HG03457 (cell line): ENCODE results near the gene ATG7.
"Not testable (repeated sequence)": the region's sequence is repeated elsewhere in the genome, so short reads cannot be mapped to it uniquely, and the experiment has no call there.

Source experiments
- ATAC-seq: cut with Tn5 transposase; IDR thresholded peaks from one replicate; pipeline ENCODE4 v1.9.1; 2021; ENCODE audit warnings: moderate number of reproducible peaks; ENCODE audit not compliant: unreplicated experiment

ATG7 gene

DNA sequence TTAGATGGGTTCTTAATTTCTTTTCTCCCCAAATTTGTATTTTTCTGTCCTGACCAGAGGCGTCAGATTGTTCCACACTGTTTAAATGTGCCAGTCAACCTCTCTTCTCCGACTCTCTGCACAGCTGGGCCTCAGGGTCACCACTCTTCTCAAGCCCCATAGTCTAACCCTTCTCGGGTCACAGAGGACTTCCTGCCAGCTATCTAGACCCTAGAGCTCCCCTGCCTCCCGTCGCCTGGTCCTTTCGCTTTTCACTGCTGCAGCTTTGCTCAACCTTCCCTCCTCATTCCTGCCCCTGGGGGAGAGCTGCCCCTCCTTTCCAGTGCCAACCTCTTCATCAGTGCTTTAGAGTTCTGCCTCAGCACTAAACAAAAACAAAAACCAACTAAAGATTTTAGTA lies 151.7 kb downstream of the ATG7 start:
- no peak for ATAC-seq

DNA sequence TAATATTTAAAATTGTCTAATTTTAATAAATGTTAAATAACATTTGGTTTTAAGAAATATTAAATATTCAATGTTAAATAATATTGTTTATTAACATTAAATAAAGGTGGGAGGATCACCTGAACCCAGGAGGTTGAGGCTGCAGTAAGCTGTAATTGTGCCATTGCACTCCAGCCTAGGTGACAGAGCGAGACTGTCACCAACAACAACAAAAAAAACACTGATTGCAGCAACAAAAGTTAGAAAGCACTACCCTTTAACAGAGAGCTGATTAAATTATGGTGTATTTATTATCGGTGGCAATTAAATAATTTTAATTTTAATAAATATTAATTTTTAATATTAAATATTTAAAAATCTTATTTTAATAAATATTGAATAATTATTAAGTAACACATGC lies 152.1 kb downstream of the ATG7 start:
- ATAC-seq, result no peak

DNA sequence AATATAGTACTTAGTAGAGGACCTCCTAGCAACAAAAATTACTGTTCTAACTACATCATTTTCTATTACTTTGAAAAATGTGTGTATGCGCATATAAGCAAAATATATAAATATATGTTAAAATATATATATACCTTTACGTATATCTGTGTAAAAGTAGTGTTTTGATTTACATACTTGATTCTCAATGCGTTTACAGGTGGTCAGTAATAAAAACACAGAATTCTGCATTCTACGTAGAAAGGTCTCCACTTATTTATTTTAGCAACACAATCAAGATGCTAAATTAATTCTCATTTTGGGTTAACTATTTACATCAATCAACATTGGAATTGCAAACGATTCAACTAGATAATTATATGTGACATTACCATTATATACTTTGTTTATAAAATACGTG lies 158.0 kb downstream of the ATG7 start:
- no peak for ATAC-seq

DNA sequence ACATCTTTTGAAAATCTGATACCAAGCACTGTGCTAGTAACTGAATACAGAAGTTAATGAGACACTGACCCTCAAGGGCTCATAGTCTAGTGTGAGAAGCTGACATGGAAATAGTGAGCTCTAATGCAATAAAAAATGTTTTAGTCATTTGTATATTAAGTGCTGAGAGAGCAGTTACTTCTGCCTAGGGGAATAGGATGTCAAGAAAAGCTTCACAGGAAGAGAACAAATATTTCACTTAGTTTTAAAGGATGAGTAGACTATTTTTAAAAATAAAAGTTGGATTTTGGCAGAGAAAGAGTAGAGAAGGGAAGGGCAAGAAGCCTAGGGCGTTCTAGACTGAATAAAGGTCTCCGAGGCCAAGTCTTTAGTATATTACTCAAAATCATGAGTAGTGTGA lies 158.4 kb downstream of the ATG7 start:
- ATAC-seq, result no peak

DNA sequence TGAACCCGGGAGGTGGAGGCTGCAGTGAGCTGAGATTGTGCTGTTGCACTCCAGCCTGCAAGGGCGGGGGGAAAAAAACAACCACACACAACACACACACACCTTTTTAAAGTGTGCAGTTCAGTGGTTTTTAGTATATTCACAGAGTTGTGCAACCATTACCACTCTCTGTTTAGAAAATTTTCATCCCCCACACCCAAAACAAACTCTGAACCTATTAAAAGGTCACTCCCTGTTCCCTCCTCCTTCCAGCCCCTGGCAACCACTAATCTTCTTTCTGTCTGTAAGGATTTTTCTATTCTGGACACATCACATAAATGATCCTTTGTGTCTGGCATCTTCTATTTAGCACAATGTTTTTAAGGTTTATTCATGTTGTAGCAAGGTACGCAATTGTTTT lies 159.1 kb downstream of the ATG7 start:
- ATAC-seq, result no peak

DNA sequence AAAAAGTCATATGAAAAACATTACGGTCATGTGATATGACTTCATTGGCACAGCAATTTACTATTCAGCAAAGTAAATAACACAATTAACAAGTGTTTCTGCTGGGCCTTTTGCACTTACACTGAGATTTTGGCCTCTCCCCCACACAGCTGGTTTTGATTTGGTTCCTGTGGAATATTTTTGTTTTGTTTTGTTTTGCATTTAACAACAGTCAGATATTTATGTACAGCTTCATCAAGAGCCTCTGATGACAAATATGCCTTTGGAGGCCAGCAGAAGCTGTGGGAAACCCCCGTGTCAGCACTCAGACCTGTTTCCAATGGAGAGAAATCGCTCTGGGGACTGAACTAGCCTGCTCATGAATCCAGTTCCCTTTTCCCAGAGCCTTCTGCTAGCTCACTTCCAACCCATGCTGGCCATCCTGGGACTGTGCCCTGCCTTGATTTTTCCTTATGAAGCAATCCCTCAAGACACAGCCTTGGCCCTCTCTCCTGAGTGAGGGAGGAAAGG lies 161.9 kb downstream of the ATG7 start:
- ATAC-seq, result no peak

DNA sequence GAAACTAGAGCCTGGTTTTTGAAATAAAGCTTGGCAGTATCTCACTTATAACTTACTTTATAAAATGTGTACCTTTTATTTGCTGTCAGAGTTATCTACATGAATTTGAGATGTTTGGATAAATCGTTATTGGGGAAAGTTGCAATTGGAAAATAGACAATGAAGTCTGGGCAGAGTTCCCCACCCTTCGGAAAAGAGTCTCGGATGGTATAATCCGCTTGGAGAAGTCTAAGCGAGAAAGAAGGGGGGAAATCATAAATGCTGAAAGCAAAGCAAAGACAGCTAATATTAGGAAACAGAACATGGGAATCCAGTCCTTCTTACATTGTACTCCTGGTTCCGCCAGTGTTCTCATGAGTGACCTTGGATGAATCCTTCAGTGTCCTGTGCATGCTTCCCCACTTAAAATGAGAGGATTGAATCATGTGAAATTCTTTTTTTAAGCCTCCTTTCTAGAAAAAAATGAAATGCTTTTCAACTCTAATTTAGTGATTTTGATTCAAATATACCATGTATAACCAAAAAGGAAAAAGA lies 162.4 kb downstream of the ATG7 start:
- no peak for ATAC-seq

DNA sequence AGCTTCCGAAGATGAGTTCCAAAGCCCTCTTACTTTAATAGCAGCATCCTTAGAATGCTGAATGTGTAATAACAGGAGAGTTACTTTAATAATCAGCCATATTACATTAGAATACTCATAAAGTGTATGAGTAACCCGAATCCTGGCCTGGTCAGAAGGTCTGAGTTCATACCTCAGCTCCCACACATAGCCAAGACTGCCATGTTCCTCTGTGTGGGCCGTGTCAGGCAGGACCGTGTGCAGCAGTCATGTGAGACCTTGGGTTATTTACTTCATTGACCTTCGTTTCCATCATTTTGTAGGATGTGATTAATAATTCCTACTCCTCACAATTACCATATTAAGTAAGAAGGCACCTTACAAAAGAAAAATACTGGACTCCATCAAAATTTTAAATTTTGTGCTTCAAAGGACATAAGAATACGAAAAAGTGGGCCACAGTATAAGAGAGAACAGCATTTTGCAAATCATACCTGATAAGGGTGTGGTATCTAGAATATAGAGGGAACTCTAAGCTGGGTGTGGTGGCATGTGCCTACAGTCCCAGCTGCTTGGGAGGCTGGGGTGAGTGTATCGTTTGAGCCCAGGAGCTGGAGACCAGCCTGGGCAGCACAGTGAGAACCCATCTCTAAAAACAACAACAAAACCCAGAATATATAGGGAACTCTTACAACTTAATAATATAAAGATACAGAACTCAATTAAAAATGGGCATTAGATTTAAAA lies 163.4 kb downstream of the ATG7 start:
- no peak for ATAC-seq

DNA sequence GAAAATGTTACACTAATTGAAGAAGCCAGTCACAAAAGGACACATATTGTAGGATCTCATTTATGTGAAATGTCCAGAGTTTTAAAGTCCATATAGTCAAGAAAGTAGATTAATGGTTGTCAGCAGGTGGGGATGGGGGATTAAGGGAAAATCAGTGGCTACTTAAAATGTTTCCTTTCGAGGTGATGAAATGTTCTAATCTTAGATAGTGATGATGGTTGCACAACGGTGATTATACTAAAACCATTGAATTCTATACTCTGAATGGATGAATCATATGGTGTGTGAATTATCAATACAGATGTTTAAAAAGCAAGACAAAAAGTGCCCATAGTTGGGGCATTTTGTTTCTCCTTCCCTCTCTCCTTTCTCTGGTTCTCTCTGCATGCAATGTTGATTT lies 164.6 kb downstream of the ATG7 start:
- no peak for ATAC-seq

DNA sequence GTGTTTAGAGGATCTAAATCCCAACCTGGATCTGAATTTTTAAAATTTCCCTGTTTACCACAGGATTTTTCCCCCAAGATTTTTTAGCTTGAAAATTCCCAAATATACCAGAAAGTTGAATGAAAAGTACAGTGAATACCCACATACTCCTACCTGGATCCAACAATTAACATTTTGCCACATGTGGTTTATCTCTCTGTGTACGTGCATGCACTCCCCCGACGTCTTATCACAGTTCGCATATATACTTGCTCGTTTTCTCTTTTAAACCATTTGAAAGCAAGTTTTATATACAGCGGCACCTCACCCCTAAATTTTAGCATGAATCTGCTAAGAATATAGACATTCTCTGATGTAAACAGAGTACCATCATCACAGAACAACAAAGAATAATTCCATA lies 165.3 kb downstream of the ATG7 start:
- no peak for ATAC-seq

DNA sequence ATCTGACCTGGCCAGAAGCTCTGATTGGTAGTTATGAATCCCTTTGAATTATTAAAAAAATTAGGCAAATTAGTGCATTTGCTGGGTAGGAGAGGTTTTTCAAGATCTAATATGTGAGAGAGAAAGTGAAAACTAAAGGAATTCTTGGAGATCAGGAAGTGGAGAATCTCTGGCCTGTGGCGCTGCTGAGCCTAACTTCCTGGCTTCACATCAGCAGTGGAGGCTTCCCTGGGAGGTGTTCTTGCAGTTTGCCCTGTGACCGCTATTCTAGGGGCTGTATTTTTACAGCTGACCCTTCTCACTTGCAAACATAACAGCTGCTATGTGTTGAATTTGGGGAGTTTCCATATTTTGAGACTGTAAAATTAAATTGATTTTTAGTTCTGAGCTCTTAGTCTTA lies 166.4 kb downstream of the ATG7 start:
- ATAC-seq, result no peak

DNA sequence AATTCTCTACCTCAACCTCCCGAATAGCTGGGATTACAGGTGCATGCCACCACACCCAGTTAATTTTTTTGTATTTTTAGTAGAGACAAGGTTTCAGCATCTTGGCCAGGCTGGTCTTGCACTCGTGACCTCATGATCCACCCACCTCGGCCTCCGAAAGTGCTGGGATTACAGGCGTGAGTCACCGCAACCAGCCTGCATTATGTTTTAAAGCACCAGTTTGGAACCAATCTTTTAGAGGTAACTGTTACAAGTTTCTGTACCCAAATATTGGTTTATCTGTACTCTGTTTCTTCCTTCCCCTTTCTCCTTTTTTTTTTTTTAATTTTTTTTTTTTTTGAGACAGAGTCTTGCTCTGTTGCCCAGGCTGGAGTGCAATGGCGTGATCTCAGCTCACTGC lies 169.1 kb downstream of the ATG7 start:
- ATAC-seq, result not testable (repeated sequence)

DNA sequence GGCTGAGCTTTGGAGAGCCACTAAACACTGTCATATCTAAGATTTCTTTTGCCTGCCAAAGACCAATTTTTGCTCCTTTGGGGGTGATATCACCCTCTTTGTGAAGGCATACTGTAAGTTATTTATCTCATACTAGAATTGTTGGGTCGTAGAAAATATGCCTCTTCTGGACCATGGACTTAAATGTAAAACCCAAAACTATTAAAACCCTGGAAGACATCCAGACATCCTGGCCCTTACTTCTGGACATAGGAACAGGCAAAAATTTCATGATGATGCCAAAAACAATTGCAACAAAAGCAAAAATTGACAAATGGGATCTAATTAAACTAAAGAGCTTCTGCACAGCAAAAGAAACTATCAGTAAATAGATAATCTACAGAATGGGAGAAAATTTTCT lies 172.2 kb downstream of the ATG7 start:
- ATAC-seq, result no peak

DNA sequence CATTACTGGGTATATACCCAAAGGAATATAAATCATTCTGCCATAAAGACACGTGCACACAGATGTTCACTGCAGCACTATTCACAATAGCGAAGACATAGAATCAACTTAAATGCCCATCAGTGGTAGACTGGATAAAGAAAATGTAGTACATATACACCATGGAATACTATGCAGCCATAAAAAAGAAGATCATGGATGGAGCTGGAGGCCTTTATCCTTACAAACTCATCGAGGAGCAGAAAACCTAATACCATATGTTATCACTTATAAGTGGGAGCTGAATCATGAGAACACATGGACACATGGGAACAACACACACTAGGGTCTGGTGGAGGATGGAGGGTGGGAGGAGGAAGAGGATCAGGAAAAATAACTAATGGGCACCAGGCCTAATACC lies 173.0 kb downstream of the ATG7 start:
- ATAC-seq, result not testable (repeated sequence)

DNA sequence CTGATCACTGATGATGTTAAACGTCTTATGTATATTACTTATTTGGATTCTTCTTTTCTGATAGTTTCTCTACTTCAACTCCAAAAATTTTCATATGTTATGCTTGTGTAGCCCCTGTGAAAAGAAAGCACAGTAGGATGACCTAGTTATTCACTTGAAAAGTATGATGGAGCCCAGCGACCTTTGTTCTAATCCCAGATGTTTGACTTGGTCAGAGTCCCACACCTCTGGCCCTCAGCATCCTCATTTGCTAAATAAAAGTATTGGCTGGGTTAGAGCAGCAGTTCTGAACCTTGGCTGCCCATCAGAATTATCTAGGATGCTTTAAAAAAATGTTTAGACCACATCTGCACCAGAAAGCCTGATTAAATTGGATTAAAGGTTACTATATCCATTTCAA lies 173.7 kb downstream of the ATG7 start:
- ATAC-seq, result no peak

DNA sequence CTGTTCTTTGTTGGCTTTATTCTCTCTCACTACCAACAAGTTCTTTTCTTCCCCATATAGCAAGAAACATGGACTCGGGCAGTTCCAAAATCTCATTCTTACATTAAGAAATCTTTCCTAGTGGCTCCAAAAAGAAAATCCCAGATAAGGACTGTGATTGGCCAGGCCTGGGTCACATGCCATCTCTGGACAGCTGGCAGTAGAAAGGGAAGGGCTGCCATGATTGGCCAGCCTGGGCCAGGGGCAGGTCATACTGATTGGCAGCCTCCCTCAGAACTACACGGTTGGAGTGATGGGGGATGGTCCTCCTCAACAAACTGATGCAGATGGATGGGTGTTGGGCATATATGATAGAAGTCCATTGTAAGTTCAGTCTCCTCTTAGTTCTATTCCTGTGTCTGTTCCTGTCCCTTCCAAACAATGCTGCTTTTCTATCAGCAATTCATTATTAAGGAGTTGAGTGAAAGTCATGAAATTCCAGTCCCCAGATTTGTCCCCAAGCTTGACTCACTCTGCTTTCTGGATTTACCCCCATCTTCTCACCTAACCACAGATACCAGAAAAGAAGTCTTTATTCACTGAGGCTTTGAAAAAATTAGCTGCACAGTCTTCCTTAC lies 175.5 kb downstream of the ATG7 start:
- ATAC-seq, result no peak

DNA sequence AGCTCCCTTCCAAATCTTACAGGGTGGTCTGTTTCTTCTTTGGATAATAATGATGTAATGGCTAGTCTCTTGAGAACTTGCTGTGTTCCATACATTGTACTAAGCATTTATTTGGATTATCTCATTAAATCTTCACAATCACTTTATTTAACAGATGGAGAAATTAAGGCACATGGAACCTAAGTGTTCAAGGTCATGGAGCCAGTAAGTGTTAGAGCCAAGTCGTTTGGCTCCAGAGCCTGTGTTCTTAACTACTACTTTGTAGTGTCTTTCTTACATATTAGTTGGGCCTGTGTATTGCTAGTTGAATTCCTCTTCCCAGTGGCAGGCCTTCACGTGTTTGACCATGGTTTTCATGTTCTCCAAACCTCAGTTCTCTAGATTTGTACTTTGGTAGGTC lies 177.8 kb downstream of the ATG7 start:
- no peak for ATAC-seq

DNA sequence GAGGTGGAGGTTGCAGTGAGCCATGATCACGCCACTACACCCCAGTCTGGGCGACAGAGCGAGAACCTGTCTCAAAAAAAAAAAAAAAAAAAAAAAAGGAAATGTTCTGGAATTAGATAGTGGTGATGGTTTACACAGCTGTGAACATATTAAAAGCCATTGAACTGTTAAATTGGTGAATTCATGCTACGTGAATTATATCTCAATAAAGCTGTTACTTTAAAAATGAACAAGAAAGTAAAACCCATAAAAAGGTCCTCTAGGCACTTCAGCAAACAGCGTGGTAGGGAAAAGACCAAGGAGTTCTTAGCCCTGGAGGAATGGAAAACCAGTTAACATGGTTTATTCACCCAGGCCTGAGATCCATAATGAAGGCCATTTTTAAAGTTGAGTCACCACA lies 180.1 kb downstream of the ATG7 start:
- no peak for ATAC-seq

DNA sequence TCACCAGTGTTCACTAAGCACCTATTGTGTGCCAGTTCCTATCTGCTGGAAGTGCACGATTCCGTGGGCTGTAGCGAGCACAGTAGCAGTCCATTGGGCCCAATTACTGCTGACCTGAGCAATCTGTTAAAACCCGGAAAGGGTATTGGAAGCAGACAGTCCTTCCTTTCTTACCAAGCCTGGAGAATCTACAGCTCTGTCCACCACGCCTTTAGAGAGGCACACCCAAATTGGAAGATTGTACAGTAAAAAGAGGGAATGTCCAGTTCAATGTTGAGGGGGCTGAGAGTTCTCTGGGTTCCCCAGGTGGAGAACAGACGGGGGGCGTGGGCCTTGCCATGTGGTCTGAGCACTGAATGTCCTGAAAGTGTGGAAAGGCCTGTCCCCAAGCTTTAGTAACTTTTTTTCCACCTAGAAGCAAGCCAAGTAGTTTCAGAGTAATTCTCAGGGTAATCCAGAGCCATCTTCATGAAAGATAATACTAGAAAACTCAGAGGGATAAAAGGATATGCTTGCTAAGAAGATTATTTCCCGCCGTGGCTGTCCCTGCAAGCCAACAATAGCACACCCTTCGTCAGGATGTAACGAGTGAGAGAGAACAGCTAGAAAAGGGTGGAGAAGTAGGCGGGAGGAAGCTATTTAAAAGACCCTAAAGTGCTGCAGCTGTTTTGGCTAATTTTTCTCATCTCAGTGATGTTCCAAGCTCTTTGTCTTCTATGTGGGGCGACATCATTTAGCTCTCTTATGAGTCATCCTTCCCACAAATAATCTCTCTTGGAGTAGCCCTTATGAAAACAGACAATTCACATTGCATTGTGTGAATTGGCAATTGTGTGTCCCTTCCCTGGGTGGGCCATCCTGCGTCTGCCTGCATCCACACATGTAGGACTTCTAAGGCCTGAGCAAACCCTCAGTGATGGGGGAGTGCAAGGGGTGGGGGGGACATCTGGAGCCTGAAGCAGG lies 181.0 kb downstream of the ATG7 start:
- ATAC-seq, result no peak

DNA sequence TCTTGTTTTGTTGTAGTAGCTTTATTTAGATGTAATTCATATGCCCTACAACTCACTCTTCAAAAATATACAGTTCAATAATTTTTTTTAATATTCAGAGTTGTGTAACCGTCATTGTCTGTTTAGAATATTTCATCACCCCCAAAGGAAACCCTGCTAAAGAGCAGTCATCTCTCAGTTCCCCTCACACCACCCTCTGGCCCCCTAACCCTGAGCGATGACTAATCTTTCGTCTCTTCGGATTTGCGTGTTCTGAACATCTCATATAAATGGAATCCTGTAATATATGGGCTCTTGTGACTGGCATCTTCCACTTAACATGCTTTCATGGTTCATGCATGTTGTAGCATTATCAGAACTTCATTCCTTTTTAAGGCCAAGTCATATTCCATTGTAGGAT lies 183.8 kb downstream of the ATG7 start:
- no peak for ATAC-seq

DNA sequence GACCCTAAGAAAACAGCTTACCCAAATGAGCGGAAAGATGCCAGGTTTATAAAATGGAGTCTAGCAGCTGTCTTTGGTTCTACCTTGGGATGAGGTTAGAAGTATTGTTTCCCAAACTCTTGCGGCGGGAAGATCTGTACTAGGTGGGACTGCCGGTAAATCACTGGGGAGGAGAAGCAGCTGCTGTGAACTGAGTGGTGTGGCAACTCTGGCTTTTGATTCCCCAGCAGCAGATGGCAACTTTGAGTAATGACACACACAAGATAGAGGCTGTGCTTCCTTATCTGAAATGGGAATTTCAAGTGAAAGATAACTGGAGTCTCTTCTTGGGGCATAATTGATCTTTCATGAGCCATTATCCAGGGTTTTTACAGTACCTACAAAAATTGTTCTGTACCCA lies 184.9 kb downstream of the ATG7 start:
- ATAC-seq, result no peak
